HG02970 (cell line): ENCODE measurements around the gene WFIKKN1.

Experiments used
- ATAC-seq: cut with Tn5 transposase; IDR thresholded peaks from one replicate; pipeline ENCODE4 v1.9.1; 2021; ENCODE audit warnings: mild to moderate bottlenecking, moderate library complexity, moderate number of reproducible peaks; ENCODE audit not compliant: unreplicated experiment, low FRiP score

The WFIKKN1 gene

GRCh38 chr16:682493-683395 is 52.0 kb downstream of the WFIKKN1 start:
- ATAC-seq: no peak

GRCh38 chr16:683396-684070 is 52.7 kb downstream of the WFIKKN1 start:
- ATAC-seq: no peak
